ENCODE data around the gene NEDD4.

NEDD4 gene

DNA sequence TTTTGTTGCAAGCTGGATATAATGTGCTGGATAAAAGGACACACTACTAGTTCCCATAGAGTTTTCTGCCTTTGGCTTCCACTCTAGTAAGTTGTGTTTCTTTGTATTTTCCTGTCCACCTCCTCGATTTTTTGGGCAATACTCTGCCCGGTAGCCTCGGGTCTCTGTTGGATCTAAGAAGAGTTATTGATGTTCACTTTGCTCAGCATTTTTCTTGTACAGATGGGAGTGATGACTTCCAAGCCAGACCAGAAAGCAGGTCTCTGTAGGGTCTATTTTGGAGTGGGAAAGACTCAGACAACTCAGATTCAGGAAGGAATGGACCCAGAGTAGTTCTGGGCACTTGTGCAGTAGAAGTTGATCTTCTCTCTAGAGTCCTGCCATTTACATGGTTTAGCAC, 214.5 kb downstream of the NEDD4 start:
- no peak for DNase-seq (ENCODE audit: low read depth)

Measured in EH (cell line).